ELF-1 (cell line): Measurements from ENCODE around the gene TTLL1.
A peak's percentile ranks its signal among the peaks of the same experiment; 100 is the strongest.
"Not testable (repeated sequence)": the region's sequence is repeated elsewhere in the genome, so short reads cannot be mapped to it uniquely, and the experiment has no call there.

Experiments
- DNase-seq: peaks from one replicate; pipeline ENCODE4 v3.0.0-alpha.2; 2016; ENCODE audit warnings: low read depth, low spot score

The TTLL1 gene

DNA sequence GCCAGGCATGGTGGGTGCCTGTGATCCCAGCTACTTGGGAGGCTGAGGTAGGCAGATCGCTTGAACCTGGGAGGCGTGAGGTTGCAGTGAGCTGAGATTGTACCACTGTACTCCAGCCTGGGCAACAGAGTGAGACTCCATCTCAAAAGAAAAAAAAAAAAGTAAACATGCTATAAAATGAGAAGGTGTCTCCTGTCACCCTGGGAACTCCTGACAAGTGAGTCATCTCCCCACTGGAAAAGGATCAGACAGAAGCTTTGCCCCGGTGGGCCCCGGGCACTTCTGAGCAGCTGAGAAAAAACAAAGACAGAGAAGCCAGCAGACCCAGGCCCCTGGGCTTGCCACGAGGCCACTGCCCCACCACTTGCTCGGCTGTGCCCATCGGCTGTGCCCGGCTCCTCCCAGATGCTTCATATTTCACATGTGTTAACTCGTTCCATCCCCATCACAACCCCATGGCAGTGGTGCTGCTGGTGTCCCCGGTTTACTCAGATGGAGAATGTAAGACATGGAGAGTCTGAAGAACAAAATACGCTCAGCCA, 22.3 kb downstream of the TTLL1 start:
- peak; percentile 28 for DNase-seq

DNA sequence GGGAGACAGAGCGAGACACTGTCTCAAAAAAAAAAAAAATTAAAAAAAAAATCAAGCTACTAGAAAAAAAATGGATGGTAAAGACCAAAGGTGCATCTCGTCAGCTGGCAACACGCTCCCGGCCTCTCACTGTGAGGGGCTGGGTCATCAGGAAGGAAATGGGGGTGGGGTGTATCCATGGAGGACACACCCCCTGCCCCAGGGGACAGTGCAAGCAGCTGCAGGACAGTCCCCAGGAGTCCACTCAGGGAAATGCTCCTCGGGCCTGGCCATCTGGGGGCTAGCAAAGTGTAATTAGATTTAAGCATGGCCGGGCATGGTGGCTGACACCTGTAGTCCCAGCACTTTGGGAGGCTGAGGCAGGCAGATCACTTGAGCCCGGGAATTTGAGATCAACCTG, 23.1 kb downstream of the TTLL1 start:
- DNase-seq: peak; percentile 43

DNA sequence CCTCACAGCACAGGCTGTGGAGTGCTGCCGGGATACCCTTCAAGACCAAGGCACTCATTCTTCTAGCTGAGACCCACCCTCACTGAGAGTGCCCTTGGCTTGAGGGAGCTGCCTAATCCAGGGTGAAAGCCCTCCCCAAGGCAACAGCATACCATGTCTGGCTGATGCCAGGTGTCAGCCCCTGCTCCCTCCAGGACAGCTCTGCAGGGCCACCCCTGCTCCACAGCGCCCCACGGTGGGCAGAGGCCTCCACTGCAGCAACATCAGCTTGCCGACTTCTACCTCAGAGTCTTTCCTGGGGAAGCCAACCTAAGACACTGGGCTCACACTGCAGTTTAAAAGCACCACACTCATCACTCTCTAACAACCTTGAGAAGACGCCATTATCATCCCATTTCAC, 29.0 kb downstream of the TTLL1 start:
- peak; percentile 87 for DNase-seq

DNA sequence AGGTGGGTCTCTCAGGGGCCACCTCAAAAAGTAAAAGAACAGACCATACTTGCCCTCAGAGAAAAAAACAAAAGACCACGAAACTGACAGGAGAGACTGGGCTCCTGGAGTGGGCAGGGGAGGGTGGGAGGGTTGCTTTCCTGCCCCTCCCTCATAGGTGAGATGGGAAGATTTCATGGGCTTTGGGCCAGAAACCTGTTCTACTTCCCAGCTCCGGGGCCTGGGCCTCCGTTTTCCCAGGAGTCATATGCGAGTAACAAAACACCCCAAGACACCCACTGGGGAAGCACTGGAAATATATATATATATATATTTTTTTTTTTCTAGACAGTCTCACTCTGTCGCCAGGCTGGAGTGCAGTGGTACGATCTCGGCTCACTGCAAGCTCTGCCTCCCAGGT, 31.6 kb downstream of the TTLL1 start:
- DNase-seq: no peak

DNA sequence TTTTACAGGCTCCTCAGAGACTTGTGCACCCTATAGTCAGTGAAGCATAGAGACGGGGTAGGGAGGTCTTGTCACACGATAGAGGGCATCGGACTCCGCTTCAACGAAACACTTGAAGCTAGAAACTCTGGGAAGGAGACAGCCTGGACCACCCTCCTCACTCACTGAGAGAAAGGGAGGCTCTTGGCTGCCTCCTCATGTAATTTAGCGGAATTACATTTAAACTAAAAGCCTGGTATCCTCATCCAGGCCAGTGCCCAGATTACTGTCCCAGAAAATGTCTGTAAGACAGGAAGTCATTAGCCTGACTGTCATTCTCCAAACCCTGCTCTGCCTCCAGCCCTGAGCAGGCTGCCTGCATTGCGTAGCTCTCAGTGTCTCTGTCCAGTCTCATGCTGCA, 36.0 kb downstream of the TTLL1 start:
- DNase-seq: peak; percentile 83

DNA sequence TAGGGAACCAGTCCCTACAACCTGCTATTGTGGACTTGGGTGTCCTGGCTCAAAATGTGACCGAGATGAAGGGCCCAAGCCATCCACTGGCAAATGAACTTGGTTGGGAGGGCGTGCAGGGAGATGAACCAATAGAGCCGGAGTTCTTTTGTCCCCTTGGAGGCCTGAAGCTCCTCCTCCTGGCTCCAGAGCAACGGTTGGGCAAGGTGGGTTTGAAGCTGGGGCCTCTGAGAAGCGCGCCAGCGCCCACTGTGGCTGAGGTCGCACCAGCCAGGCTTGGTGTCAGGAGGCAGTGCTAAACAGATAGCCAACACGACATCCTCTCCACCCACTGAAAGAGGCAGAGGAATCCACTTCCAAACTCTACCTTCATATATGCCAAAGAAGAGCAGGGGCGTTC, 38.2 kb downstream of the TTLL1 start:
- peak; percentile 80 for DNase-seq

DNA sequence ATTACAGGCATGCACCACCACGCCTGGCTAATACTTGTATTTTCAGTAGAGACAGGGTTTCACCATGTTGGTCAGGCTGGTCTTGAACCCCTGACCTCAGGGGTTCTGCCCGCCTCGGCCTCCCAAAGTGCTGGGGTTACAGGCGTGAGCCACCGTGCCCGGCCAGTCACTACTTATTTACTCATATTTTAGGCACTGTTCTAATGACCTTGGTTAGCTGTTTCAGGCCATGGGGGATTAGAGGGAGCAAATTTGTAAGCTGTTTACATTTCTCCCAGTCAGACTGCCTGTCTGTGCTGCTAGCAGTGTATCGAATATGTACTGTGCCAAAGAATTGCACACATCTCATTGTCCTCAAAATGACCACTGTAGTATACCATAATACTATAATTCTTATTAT, 41.6 kb downstream of the TTLL1 start:
- DNase-seq: no peak

DNA sequence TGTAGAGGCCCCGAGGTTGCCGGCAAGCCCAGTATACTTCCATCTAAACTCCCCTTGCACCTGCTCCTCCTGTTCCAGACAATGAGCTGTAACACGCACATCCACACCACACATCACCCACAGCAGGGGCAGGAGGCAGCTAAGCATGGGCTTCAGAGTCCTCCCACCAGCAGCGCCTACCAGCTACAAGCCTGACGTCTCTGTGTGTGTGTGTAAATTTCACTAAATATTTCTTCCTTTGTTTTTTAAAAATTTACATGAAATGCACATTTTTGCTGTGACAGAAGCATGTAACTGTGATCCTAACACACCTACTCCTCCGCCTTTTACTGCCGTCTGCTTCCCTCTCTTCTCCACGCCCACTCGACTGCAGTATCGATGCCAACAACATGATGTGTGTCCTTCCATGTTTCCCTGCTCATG, 44.9 kb downstream of the TTLL1 start:
- DNase-seq: no peak

DNA sequence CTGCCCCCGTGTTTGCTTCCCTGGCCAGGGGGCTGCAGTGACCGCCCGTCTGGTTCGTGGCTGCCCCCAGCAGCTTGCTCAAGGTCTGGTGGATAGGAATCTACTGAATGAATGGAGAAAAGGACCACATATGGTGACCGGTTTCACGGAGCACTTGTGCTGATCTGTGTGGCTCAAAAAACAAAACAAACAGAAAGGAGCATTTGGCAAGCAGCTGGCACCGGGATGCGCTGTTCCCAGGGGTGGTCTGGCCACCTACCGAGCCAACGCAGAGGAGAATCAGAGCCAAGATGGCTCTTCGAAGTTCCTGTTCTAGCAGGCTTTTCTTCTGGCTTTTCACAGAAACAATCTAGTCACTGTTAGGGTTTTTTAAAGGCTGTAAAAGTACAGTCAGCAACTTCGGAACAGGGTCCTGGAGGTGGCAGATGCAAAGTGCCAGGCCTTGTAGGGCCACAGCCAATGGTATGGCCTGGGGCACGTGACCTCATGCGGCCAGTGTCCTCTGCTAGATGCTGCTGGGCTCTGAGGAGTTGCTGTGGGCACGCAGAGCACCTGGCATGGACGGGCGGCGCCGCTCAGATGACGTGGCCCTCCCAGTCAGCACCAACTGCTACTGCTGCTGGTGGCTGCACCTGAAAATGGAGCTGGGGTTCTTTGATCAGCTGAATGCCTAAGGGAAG, 47.0 kb downstream of the TTLL1 start:
- no peak for DNase-seq

DNA sequence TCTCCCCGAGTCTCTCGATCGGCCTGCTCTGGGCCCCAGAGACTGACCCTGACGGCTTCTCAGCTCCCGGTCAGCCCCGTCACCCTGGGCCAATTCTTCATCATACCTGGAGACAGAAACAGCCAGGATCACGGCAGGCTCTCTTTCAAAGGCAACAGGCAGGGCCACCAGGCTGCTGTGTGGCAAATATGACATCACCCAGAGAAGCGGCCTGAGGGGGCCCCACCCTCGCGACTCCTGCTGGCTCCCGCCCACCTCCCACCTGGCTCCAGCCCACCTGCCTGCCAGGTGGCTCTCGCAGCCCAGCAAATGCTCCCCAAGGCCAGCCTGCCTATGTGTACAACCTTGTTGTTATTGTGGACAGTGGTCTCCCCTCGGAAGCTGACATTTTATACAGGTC, 49.4 kb downstream of the TTLL1 start:
- DNase-seq: peak; percentile 76

DNA sequence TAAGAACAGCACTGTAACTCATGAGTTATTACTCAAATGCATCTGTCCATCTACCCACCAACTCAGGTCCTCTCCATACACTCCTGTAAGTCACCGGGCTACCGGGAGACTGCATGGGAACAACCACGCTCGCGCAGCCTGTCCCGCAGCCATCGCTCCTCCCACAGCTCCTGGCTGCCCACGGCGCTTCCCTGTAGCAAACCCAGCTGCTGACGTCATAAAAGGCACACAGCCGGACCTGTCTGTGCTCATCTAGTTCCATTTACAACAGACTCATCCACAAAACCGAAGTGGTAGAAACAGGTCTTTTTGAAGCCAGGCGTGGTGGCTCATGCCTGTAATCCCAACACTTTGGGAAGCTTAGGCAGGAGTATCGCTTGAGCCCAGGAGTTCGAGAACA, 50.9 kb downstream of the TTLL1 start:
- DNase-seq: peak; percentile 49

DNA sequence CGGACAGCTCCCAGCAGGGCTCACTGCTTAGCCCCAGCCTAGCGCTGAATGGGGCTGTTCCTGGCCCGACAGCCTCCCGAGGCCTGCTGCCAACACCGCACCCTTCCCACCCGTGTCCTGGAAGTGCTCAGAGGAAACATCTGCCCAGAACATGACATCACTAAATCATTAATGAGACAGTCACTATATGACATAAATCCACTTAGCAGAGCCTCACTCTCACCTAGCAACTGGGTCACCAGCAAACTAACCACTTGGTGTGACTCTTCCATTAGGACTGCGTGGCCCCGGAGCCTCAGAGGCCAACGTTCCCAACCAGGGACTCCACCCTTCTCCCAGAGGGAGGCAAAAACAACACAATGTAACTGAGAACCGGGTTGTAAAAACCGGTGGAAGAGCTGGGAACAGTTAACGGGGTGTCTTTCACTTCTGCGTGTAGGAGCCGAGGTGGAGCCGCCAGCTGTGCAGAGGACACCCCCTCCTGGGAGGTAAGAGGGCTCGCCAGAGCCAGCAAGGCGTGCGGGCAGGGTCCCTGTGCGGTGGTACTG, 52.8 kb downstream of the TTLL1 start:
- DNase-seq: no peak

DNA sequence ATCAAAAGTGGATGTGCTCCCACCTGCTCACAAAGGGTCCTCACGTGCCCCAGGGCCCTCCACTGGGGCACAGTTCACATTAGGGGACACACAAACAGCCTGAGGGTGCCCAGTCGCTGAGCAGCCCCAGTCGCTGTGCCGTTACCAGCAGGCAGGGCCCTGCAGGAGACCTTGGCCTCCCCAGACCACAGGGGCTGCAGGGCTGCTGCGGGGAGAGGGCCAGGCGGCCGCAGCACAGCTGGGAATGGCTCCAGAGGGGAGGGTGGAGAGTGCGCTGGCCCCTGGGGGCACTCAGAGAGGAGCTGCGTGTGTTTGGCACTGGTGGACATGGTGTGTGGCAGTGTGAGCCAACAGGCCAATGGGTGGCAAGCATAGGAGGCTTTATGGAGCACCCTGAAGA, 53.9 kb downstream of the TTLL1 start:
- DNase-seq: no peak

DNA sequence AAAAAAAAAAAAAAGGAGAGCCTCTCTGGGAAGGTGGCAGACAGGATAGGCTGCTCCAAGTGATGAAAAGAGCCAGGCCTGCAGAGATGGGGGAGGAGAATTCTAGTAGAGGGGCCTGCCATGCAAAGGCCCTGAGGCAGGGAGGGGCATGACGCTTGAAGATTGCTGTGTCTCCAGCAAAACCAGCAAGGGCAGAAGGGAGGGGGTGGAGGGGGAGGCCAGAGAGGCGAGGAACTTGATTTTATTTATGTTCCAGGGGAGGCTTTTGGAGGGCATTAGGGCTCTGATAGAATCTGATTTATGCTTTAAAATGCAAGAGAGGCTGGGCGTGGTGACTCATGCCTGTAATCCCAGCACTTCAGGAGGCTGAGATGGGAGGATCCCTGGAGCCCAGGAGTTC, 57.6 kb downstream of the TTLL1 start:
- DNase-seq: peak; percentile 82

DNA sequence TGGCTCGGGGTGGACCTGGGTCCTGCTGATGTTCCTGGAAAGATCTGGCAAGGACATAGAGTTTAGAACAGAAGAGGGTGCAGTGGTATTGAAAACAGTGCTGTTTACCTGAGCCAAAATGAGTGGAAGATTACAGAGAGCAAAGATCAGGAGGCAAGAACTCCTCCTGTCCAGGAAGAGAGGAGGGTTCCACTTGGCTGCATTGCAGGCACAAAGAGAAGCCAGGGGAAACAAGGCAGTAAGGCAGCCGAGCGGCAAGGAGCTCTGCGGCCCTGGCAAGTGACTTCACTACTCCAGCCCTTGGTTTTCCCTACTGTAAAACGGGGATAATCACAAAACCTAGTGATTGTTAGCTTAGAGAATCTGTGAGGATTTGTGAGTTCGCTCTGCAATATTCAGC, 70.6 kb downstream of the TTLL1 start:
- DNase-seq: no peak

DNA sequence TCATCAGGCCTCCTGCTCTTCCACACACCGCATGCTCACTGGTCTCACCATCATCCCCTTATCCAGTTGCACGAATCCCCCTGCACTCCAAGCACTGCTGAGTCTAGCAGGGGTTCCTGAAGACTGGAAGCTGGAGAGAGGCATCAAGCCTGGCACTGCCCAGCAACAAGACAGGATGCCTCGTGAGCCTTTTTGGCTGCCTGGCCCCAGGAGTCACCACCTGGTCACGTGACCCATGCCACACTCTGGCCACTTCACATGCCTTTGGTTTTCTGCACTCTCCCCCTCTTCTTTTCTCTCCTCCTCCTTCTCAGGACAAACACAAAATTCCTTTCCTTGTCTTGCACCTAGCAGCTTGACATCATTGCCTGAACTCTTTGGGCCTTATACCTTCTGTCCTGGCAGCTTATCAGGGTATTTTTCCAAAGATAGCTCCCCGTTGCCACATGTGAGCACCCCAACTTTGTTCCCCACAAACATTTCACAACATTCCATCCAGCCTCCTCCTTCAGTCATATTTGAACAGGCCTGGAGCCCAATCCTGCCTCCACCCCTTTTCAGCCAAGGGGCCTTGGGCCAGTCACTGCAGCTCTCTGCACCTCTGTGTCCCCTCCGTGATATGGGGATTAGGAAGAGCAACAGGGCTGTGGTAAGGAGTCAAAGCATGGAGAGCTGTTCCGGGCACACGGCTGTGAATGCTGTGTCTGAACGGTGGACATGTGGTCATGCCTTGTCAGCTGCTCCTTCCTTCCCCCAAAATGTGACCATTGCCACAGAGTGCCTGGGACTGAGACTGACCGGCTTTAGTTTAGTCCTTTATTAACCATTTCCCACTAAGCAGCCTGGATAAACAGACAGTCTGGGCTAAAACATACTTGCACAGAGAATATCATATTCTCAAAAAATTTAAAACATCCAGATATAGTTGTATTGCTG, 71.4 kb downstream of the TTLL1 start:
- DNase-seq: no peak

DNA sequence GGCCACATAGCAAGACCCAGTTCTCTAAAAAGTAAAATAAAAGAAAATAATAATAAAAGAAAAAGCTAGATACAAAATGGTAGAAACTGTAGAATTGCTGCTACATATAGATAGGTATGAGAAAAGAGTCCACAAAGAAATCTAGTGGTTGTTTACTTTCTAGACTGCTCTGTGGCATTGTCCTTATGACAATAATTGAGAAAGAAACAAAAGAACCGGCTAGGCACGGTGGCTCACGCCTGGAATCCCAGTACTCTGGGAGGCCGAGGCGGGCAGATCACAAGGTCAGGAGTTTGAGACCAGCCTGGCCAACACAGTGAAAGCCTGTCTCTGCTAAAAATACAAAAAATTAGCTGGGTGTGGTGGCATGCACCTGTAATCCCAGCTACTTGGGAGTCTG, 73.0 kb downstream of the TTLL1 start:
- not testable (repeated sequence) for DNase-seq

DNA sequence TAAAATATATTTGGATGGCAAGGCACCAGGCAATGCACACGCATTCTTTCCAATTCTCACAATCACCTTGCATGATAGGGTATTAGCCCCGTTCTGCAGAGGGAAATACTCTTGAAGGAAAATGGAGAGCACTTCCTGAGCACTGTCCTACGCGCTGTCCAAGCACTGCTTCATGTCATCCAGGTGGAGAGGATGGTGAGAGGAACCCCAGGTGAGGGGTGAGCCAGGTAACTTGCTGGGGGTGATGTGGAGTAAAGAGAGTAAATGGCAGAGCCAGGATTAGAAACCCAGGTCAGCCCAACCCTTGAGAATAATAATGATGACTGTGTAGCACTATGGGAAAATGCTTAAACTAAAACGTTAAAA, 73.5 kb downstream of the TTLL1 start:
- no peak for DNase-seq

DNA sequence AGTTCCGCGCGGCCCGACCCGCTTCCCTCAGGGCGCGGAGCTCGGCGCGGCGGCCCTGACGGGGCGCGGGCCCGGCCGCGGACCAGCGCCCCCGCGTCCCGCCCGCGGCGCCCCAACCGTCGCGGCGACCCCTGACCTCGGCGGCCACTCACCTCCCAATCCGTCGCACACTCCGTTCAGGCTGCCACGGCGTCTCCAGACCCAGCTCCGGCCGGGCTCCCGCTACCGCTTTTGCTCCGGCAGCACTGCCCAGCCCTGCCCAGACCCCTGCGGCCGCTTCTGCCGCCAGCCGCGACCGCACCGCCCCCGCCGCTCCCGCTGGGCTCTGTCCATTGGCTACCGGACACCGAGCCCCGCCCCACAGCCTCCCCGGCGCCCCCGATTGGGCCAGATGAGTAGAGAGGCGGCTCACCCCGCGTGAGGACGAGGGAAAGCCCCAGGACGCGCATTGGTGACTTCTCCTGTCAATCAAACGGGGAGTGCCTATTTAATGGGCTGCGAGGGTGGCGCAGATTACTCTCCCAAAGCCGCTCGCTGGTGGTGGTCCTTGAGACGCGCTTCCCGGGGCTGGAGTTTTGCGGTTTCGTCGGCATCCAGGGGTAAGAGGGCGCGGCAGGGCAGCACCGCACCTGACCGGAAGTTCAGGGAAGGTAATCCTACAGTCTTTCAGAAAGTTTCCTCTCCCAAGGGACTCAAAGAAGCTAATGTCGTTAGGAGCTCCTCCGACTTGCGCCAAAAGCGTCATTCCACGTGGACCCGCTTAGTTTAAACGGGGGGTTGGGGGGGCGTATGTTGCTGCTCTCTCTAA, 74.1 kb downstream of the TTLL1 start, which contains the start of gene PACSIN2:
TSS of gene PACSIN2 (minus strand) at position 281 of the 808 bp plus-strand sequence. CDS start 103,069 bp downstream, outside the sequence.
- peak; percentile 99 for DNase-seq

DNA sequence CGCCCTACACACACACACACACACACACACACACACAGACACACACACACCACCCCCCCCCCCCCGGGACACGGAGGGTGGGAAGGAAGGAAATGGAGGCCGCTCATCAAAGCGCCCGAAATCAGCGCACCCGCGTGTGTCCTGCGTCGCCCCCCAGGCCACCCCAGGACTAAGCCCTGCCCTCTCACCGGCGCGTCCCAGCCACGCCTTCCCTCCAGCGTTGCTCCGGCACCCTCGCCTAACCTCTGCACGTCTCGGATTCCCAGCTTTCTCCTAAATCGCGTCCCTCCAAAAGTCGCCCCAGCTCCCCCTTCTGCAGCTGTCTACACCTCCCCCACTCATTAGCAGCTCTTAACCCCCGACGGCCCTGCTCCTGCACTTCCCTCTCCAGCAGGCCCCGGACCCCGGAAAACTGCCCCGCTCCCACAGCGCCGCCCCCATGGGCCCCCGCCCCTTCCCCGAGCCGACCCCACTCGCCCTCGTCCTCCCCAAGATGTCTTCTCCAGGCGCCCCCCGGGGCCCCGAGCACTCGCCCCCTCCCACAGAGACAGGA, 74.8 kb downstream of the TTLL1 start:
- peak; percentile 56 for DNase-seq
